ENCODE results near the gene RNF151. TPM values are rescaled to one million over a fixed set of nuclear protein-coding genes. Genes with fewer than 3 reads are reported as not detected.

Gene RNF151
- total and polyA plus RNA-seq, 2 donors (not counting 1 experiment from before 2014, with no cell fraction given): not detected

GRCh38 chr16:1991135-1991551 is 24.5 kb downstream of the RNF151 start:
- no peaks in the 10 kb centered on the region for H3K9me3 ChIP-seq (ENCODE audit: control insufficient read depth, insufficient read depth, low read depth, low read length)
- peaks cover 9% of the 10 kb centered on the region for H3K36me3 ChIP-seq (ENCODE audit: control insufficient read depth, insufficient read depth, low read length)
- peaks cover 7% of the 10 kb centered on the region for H3K4me1 ChIP-seq (ENCODE audit: control insufficient read depth, extremely low read depth, insufficient read depth, low read length)
- H3K27me3 ChIP-seq (ENCODE audit: control insufficient read depth, insufficient read depth, low read length): peaks cover 21% of the 10 kb centered on the region
- H3K79me2 ChIP-seq (ENCODE audit: control insufficient read depth, insufficient read depth, low read length): no peaks in the 10 kb centered on the region
- no peak overlapping the region for H2AFZ ChIP-seq (ENCODE audit: low read length)
- no peak for DNase-seq (ENCODE audit: low read depth in 2 of 2)
- peak overlapping the region; percentile 25 for H3K4me2 ChIP-seq (ENCODE audit: extremely low read depth, insufficient read depth, low read length)
- peak; percentile 41 for TF ChIP-seq EZH2 (IDR thresholded peaks at IDR 0.05; ENCODE audit: low read length, missing control alignments)
- TF ChIP-seq CTCF (conservative IDR thresholded peaks at IDR 0.05 in 1 of 2, IDR thresholded peaks at IDR 0.05 in 1 of 2; ENCODE audit: low read depth in 1 of 2, low read length in 2 of 2): no peak
- H3K9ac ChIP-seq (ENCODE audit: insufficient read depth, low read length): no peak overlapping the region
- no peak overlapping the region for H3K27ac ChIP-seq (ENCODE audit: insufficient read depth, low read length)
- H3K4me3 ChIP-seq (replicated peaks in 1 of 4; ENCODE audit: control extremely low read depth in 1 of 4, insufficient read depth in 1 of 4, low read depth in 3 of 4, low read length in 4 of 4): no peak overlapping the region
- no peaks in the 10 kb centered on the region for H4K20me1 ChIP-seq (ENCODE audit: control insufficient read depth, extremely low read depth, insufficient read depth, low read length)

- peak overlapping the region; percentile 68 for H3K4me2 ChIP-seq (ENCODE audit: extremely low read depth, insufficient read depth, low read length)
- no peaks in the 10 kb centered on the region for H3K79me2 ChIP-seq (ENCODE audit: control insufficient read depth, insufficient read depth, low read length)
- H3K9ac ChIP-seq (ENCODE audit: insufficient read depth, low read length): no peak overlapping the region
- H3K4me3 ChIP-seq (replicated peaks in 1 of 4; ENCODE audit: control extremely low read depth in 1 of 4, insufficient read depth in 1 of 4, low read depth in 3 of 4, low read length in 4 of 4): peak overlapping the region in 3 of 4 experiments; percentile 13 to 36 (median 15)
- no peaks in the 10 kb centered on the region for H3K9me3 ChIP-seq (ENCODE audit: control insufficient read depth, insufficient read depth, low read depth, low read length)
- no peak for DNase-seq (ENCODE audit: low read depth in 2 of 2)
- no peaks in the 10 kb centered on the region for H4K20me1 ChIP-seq (ENCODE audit: control insufficient read depth, extremely low read depth, insufficient read depth, low read length)
- peaks cover 7% of the 10 kb centered on the region for H3K4me1 ChIP-seq (ENCODE audit: control insufficient read depth, extremely low read depth, insufficient read depth, low read length)
- H3K27ac ChIP-seq (ENCODE audit: insufficient read depth, low read length): no peak overlapping the region
- H3K36me3 ChIP-seq (ENCODE audit: control insufficient read depth, insufficient read depth, low read length): peaks cover 5% of the 10 kb centered on the region
- TF ChIP-seq EZH2 (IDR thresholded peaks at IDR 0.05; ENCODE audit: low read length, missing control alignments): no peak
- no peak for TF ChIP-seq CTCF (conservative IDR thresholded peaks at IDR 0.05 in 1 of 2, IDR thresholded peaks at IDR 0.05 in 1 of 2; ENCODE audit: low read depth in 1 of 2, low read length in 2 of 2)
- H2AFZ ChIP-seq (ENCODE audit: low read length): peak overlapping the region; percentile 75
- peaks cover 21% of the 10 kb centered on the region for H3K27me3 ChIP-seq (ENCODE audit: control insufficient read depth, insufficient read depth, low read length)
Observed at GRCh38 chr16:1991588-1991947, 24.9 kb downstream of the RNF151 start.

GRCh38 chr16:1991948-1992703 is 25.5 kb downstream of the RNF151 start:
- Histone ChIP-seq H2AFZ (ENCODE audit: low read length) (peak overlapping the region; percentile 75), H3K27me3 (ENCODE audit: control insufficient read depth, insufficient read depth, low read length) (peaks cover 21% of the 10 kb centered on the region), H3K36me3 (ENCODE audit: control insufficient read depth, insufficient read depth, low read length) (peaks cover under 1% of the 10 kb centered on the region), H3K27ac (ENCODE audit: insufficient read depth, low read length) (no peak overlapping the region), H3K79me2 (ENCODE audit: control insufficient read depth, insufficient read depth, low read length) (no peaks in the 10 kb centered on the region), H3K4me1 (ENCODE audit: control insufficient read depth, extremely low read depth, insufficient read depth, low read length) (peaks cover 11% of the 10 kb centered on the region), H4K20me1 (ENCODE audit: control insufficient read depth, extremely low read depth, insufficient read depth, low read length) (no peaks in the 10 kb centered on the region), H3K9ac (ENCODE audit: insufficient read depth, low read length) (no peak overlapping the region), H3K4me3 (replicated peaks in 1 of 4; ENCODE audit: control extremely low read depth in 1 of 4, insufficient read depth in 1 of 4, low read depth in 3 of 4, low read length in 4 of 4) (peak overlapping the region in 3 of 4 experiments; percentile 13 to 36 (median 15)), H3K4me2 (ENCODE audit: extremely low read depth, insufficient read depth, low read length) (peak overlapping the region; percentile 68), H3K9me3 (ENCODE audit: control insufficient read depth, insufficient read depth, low read depth, low read length) (no peaks in the 10 kb centered on the region)
- DNase-seq (ENCODE audit: low read depth in 2 of 2): peak; percentile 81 to 90
- TF ChIP-seq EZH2 (IDR thresholded peaks at IDR 0.05; ENCODE audit: low read length, missing control alignments) (no peak), CTCF (conservative IDR thresholded peaks at IDR 0.05 in 1 of 2, IDR thresholded peaks at IDR 0.05 in 1 of 2; ENCODE audit: low read depth in 1 of 2, low read length in 2 of 2) (no peak)
